GM12873 (cell line): ENCODE data around the gene FHIP2A.

Source experiments
- TF ChIP-seq, protein P1 (sequence below): IDR thresholded peaks from 2 replicates; pipeline ENCODE4 v1.5.1; 2012; ENCODE audit warnings: low read depth, mild to moderate bottlenecking, moderate library complexity, low read length, control low read depth; ENCODE audit not compliant: insufficient read depth; ENCODE audit errors: missing control alignments

The FHIP2A gene

DNA sequence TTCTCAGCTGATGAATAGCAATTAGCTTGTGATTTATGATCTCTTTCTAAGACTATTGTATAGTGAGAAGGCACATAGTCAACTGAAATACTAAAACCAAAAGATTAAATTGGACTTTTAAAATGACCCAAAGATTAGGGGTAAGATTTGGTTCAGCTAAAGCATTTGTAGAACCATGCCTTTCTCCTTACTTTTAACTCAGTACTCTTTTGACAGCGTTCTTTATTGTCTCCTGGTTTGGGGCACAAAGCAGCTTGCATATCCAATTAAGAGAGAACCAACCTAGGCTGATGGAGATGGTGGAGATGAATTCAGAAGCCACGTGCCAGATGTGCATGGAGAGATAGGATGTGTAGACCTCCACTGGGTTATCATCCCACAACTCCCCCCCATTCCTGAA lies 45.8 kb downstream of the FHIP2A start:
- TF ChIP-seq, protein P1, sequence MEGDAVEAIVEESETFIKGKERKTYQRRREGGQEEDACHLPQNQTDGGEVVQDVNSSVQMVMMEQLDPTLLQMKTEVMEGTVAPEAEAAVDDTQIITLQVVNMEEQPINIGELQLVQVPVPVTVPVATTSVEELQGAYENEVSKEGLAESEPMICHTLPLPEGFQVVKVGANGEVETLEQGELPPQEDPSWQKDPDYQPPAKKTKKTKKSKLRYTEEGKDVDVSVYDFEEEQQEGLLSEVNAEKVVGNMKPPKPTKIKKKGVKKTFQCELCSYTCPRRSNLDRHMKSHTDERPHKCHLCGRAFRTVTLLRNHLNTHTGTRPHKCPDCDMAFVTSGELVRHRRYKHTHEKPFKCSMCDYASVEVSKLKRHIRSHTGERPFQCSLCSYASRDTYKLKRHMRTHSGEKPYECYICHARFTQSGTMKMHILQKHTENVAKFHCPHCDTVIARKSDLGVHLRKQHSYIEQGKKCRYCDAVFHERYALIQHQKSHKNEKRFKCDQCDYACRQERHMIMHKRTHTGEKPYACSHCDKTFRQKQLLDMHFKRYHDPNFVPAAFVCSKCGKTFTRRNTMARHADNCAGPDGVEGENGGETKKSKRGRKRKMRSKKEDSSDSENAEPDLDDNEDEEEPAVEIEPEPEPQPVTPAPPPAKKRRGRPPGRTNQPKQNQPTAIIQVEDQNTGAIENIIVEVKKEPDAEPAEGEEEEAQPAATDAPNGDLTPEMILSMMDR: no peak

DNA sequence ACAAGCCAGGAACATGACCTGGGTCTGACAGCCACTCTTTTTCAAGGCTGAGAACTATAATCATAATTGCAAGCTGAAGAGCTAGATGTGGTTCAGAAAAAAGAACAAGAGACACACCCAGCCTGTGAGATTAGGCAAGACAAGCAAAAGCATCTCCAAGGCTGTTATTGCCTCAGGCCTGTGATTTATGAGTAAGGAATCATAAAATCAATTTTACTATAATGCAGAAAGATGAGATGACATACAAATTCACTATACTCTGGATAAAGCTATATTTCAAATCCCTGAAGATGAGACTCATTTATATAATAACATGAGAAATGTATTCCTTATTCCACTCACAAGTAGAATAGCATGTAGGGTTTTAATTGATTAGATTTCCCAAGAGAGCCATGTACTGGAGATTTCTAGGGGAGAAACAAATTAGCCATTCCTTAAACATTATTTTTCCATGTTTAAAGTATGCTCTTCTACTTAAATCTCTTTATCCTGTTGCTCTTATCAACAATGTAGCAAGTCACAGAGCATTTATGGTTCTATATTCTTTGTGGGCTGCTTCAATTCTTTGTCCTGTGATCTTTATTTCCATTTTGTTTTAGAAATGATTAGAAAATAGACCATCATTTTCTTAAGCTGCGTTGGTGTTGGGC lies 47.4 kb downstream of the FHIP2A start:
- TF ChIP-seq, protein P1: no peak

DNA sequence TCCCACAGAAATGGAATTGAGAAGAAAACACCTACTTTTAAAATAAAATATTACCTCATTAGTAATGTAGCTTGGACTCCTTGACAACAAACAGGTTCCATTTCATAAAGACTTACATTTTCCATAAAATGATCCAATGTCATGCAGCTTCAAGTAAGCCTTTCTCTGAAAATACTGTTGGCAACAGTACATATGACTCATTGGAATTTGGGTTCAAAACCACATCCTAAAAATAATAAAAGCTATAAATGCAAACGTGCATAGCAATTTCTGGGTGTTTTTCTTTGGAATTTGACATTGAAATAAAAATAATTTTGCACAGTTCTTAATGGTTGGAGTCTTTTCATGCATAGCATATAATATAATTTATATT lies 47.9 kb downstream of the FHIP2A start:
- TF ChIP-seq, protein P1: no peak

DNA sequence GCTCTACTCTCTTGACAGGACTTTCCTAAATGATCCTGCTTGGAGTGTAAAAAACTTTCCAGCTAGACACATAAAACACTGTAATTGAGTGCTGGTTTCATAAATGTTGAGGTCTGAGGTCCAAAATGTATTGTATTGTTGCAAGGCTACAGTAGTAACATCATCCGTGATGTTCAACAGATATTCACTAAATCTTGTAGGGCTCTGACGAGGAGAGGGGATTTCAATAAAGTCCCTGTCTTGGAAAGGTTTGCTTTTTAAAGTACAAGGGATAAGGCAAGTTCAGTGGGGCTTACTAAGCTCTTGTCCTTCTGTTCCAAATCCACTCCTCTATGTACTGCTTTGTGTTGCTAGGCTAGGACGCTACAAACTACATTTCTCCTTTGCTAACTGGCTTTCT lies 48.9 kb downstream of the FHIP2A start:
- TF ChIP-seq, protein P1: no peak

DNA sequence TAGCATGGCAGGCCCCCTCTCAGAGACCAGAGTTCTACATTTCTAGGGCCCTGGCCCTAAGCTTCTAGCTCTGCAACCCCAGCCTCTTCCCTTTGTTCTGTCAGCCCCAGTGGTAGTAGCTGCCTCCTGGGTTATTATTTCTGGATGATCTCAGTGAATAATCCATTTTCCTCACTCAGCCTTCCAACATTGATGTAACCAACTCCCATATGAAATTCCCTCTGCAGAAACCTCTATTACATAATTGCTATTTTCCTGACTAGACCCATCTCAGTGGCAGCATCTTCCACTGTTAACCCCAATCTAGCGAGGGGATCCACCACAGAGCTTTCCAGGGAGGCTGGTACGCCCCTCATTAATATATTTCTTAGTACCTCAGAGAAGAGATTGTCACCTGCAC lies 49.8 kb downstream of the FHIP2A start:
- TF ChIP-seq, protein P1: no peak
